ENCODE data around the gene DNAH11.

GRCh38 chr7:21887353-21887752 lies 344.5 kb downstream of the DNAH11 start:
- no peak for TF ChIP-seq CTCF (IDR thresholded peaks at IDR 0.05)
- TF ChIP-seq ZFX (IDR thresholded peaks at IDR 0.05; ENCODE audit: borderline replicate concordance) = no peak
